Stimulated activated CD4-positive, alpha-beta T cell treated with anti-CD3 and anti-CD28 coated beads, Interleukin-1b, Interleukin-23, amount 100 ng/mL, for 48 hours (primary cell): ENCODE results near the gene PPP2R2B.
"Not testable (repeated sequence)": the region's sequence is repeated elsewhere in the genome, so short reads cannot be mapped to it uniquely, and the experiment has no call there.

Experiments used
- DNase-seq: peaks from one replicate; pipeline ENCODE4 v3.0.0-alpha.2; 2020

PPP2R2B gene

GRCh38 chr5:146641941-146642340 is 236.6 kb downstream of the PPP2R2B start:
- DNase-seq = no peak

- DNase-seq = no peak
Measured at GRCh38 chr5:146640285-146640896, 238.2 kb downstream of the PPP2R2B start.

DNA sequence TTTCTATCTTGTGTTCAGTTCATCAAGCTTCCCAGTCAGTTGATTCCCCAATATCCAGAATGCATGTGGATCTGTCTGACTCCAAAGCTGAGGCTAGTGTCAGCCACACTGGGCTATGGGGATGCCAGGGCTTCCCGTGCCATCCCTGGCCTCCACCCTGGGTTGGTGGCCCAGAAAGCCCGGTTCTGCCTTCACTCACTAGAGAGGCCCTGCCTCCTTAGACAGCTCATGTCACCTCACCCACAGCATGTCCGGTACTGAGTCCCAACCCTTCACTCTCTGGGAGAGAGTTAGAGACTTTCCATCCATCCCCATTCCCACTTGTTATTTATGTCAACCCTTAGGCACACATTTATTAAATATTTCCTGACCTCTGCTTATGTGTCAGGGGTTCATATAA is 243.1 kb downstream of the PPP2R2B start:
- no peak for DNase-seq

DNA sequence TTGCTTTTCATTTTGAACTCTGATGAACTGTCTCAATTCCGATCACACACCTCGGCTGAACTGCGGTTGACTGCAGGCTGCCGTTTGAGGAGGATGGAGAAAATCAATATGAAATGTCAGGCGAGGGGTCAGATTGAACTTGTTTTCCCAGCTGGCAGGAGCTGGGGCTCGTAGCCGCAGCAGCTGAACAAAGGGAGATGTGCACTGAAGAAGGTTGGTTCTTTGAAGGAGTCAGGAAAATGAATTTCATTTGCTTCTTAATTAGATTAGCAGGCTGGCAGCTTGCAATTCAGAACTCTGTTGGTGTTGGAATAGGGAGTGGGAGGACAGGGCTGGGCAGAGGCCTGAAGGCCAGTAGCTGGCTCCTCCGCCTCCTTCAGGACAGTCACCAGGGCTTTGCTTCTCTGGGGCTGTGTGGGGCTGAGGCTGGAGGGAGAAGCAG is 245.2 kb downstream of the PPP2R2B start:
- no peak for DNase-seq

DNA sequence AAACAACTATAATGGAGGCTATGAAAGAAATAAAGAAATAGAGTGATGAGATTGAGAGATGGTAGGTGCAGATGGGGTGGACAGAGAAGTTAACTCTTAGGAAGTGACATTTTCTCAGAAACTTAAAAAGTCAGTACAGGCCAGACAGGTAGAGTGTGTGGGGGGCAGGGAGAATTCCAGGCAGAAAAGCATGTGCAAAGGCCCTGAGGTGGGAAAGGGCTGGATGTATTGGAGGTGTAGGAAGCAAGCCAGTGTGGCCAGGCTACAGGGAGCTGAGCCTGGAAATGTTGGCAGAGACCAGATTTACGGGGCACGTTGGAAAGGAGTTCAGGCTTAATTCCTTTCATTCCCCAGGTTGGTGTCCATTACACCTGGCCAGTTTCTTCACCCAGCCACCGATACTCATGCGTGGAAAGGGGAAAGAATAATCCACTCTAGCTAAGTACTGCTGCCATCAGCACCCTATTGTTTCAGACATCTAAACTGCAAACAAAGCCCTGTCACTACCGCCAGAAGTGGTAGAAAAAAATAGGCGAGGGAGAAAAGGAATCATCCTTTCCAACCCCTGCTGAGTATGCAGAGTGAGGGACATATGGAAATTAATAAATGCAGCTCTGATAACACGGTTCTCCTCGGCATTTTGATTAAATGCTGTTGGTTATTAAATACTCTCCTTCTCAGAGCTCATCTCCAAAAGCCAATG is 245.8 kb downstream of the PPP2R2B start:
- DNase-seq = no peak

DNA sequence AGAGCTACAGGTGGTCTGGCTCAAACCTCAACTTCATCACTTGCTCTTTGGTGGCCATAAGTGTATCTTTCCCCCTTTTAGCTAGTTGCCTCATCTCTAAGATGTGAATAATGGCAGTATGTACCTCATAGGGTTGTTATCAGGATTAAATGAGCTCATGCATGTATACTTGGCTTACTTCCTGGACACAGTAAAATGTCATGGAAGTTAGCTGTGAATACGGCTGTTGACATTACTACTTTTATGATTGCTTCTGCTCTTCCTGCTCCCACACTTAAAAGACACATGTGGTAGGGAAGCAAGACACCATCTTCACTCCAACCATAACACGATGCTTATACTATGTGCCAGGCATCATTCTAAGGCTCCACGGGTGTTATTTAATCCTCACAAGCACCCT is 248.1 kb downstream of the PPP2R2B start:
- no peak for DNase-seq

GRCh38 chr5:146628950-146629349 is 249.6 kb downstream of the PPP2R2B start:
- DNase-seq = no peak

GRCh38 chr5:146626936-146627335 is 251.6 kb downstream of the PPP2R2B start:
- no peak for DNase-seq

- DNase-seq = no peak
Measured at GRCh38 chr5:146624179-146624578, 254.4 kb downstream of the PPP2R2B start.

DNA sequence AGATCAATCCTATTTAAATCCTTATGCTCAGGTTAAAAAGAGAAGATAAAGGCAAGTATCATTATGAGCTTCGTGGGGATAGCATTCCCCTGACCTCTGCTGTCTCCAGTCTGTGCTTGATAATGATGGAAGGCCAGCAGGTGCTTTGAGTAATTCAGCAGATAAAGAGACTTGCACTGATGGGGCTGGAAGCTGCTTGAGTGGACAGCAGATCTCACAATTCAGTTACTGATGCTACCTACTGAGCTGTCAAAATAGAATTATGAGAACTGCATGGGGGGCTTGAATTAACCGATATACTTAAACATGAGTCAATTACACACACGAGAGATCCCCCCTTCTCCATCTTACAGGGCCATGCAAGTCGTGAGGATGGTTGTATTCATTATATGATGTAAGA is 254.9 kb downstream of the PPP2R2B start:
- no peak for DNase-seq

DNA sequence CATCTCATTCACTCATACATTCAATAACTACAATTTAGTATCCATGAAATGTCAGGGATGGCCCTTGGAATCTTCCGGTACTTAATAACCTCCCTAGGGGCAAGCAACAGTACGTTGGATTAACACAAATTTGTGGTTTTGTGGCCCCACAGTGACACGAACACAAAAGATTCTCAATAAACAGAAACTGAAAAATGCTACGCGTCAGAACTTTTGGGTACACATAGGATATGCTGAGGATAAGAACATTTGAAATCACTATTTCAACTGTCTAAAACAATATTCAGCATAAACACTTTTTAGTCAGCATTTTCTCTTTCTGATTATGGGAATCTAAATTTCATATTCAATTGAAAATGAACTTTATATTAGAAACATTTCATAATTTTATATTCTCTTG is 255.5 kb downstream of the PPP2R2B start:
- no peak for DNase-seq

- DNase-seq = no peak
Measured at GRCh38 chr5:146622391-146622790, 256.2 kb downstream of the PPP2R2B start.

GRCh38 chr5:146620669-146621051 is 257.9 kb downstream of the PPP2R2B start:
- DNase-seq = no peak

GRCh38 chr5:146620031-146620668 is 258.4 kb downstream of the PPP2R2B start:
- no peak for DNase-seq

DNA sequence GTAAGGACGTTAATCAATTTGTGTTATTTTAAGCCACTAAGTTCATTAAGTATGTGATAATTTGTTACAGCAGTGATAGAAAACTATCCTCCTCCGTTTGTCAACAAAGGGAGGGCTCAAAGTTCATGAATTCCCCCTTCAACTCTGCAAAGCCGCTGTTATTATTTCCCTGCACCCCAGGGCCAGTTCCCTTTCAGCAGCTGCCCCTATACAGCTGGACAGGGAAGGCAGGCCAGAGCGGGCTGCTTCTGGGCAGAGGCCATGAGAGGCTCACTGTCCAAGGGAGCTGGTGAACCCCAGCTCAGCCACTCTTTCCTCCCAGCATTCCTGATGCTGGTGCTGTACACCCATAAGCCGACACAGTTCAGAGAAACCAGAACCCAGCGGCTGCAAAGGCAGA is 260.1 kb downstream of the PPP2R2B start:
- DNase-seq = no peak

GRCh38 chr5:146609731-146610130 is 268.8 kb downstream of the PPP2R2B start:
- DNase-seq = not testable (repeated sequence)

GRCh38 chr5:146607659-146608332 is 270.8 kb downstream of the PPP2R2B start:
- no peak for DNase-seq

DNA sequence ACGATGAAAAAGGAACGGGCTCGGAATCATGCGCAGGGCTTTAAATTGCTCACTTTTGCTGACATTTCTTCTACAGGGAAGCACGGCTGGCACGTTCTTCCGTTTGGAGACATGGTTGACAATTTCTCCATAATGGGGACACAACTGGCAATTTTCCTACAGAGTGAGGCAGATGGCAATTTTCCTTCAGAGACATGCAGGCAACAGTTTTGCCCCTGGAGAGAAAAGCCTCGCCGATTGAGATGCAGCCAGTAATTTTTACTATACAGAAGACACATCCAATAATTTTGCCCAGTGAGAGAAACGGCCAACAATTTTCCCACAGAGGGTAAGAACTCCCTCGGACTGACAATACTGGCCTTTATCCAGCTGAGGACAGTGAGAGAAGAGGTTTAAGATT is 271.7 kb downstream of the PPP2R2B start:
- DNase-seq = no peak

DNA sequence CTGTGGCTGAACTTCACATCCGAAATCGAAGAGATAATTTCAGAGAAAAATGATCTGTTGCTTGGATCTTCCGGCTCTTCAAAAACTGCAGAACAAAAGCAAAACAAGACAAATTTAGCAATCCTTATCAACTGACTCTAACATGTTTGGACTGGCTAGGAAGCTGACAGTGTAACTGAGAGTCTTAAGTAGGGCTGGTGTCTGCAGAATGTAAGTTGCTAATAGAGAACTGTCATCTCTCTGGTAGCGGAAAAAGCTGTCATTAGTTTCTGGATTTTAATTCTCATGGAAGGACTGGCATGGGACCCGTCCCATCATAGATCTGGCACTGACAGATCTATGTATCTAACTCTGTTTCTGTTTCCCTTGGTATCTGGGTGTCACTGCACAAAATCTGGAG is 278.2 kb downstream of the PPP2R2B start:
- DNase-seq = no peak

DNA sequence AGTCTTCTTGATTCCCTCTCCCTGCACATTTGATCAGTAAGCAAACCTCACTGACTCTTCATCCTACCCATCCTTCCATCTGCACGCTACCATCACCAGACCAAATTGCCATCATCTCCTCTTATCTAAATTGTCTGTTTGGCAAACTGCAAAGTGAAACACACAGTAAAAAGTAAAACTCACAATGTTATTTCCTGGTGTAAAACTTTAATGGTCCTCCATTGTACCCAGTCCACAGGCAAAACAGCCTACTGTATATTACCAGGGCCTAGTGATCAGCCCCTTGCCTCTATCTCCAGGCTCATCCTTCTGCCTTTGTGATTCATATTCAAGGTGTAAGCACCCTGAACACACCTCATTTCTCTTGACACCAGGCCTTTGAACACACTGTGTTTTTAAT is 279.3 kb downstream of the PPP2R2B start:
- DNase-seq = no peak

- no peak for DNase-seq
Measured at GRCh38 chr5:146595088-146595487, 283.5 kb downstream of the PPP2R2B start.

- DNase-seq = no peak
Measured at GRCh38 chr5:146592352-146592751, 286.2 kb downstream of the PPP2R2B start.

DNA sequence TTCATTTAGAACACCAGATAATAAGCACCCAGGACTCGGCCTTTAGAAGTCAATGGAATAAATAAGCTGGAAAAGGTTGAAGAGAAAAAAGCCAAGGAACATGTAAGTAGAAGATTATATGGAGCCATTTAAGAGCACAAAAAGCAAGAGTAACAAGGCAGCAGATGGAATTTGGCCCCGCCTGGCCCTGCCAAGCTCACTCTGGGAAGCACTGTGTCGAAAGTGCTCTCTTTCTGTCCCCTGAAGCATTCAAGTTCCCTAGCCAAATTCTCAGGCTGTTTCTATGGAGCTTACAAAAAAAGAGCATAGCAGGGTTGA is 289.6 kb downstream of the PPP2R2B start:
- DNase-seq = no peak
